ENCODE data around the gene GPHN. TPM values are rescaled to one million over a fixed set of nuclear protein-coding genes. Genes with fewer than 3 reads are reported as not detected.

GPHN gene
- total RNA-seq, 2 experiments from 2014 or later = 10.0 to 10.7 TPM

GRCh38 chr14:66514213-66514612 is 6.3 kb downstream of the GPHN start:
- Histone ChIP-seq H3K4me1 (ENCODE audit: insufficient read depth, low read length) (peaks cover 4% of the 10 kb centered on the region), H3K36me3 (ENCODE audit: insufficient read depth, low read length) (no peaks in the 10 kb centered on the region), H3K9me3 (ENCODE audit: control insufficient read depth in 1 of 2, insufficient read depth in 1 of 2, low read length in 2 of 2) (no peaks in the 10 kb centered on the region), H3K4me3 (ENCODE audit: low read length) (no peak overlapping the region), H3K27ac (ENCODE audit: low read depth in 1 of 2, low read length in 2 of 2) (no peak overlapping the region), H3K27me3 (ENCODE audit: control insufficient read depth in 1 of 2, insufficient read depth in 2 of 2, low read length in 2 of 2) (no peaks in the 10 kb centered on the region)
- no peak for DNase-seq
- peaks cover under 1% of the 10 kb centered on the region for H3K36me3 Mint-ChIP-seq (ENCODE audit: low read depth)
- H3K27me3 Mint-ChIP-seq = no peaks in the 10 kb centered on the region
- no peaks in the 10 kb centered on the region for H3K9me3 Mint-ChIP-seq
- no peak for ATAC-seq (ENCODE audit: poor library complexity)
- intact Hi-C loops (cut with DNase I, micrococcal nuclease) = no loop called here
- H3K4me3 Mint-ChIP-seq = no peak overlapping the region
- H3K4me1 Mint-ChIP-seq (ENCODE audit: low read depth) = peaks cover 35% of the 10 kb centered on the region
- ChIA-PET POLR2A (no interaction called here), CTCF (interaction anchor here (1.4 kb wide), 1 partner anchor 9 kb away, joined by 3 read pairs; no protein-coding TSS in a partner anchor)
- TF ChIP-seq CTCF (IDR thresholded peaks at IDR 0.05) = no peak
- no peak overlapping the region for H3K27ac Mint-ChIP-seq

DNA sequence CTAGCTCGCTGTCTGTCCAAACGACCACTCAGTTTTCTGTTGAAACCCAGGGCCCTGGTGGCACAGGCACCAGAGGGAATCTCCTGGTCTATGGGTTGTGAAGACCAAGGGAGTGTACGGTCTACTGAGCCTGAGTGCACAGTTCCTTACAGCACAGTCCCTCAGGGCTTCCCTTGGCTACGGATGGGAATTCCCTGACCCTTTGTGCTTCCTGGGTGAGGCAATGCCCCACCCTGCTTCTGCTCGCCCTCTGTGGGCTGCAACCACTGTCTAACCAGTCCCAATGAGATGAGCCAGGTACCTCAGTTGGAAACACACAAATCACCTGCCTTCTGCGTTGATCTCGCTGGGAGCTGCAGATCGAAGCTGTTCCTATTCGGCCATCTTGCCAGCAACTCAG is 22.6 kb downstream of the GPHN start:
- Histone ChIP-seq H3K4me3 (ENCODE audit: low read length) (no peak overlapping the region), H3K27me3 (ENCODE audit: control insufficient read depth in 1 of 2, insufficient read depth in 2 of 2, low read length in 2 of 2) (no peaks in the 10 kb centered on the region), H3K36me3 (ENCODE audit: insufficient read depth, low read length) (no peaks in the 10 kb centered on the region), H3K27ac (ENCODE audit: low read depth in 1 of 2, low read length in 2 of 2) (no peak overlapping the region), H3K4me1 (ENCODE audit: insufficient read depth, low read length) (no peaks in the 10 kb centered on the region), H3K9me3 (ENCODE audit: control insufficient read depth in 1 of 2, insufficient read depth in 1 of 2, low read length in 2 of 2) (no peaks in the 10 kb centered on the region)
- H3K36me3 Mint-ChIP-seq (ENCODE audit: low read depth) = no peaks in the 10 kb centered on the region
- H3K27ac Mint-ChIP-seq = no peak overlapping the region
- H3K4me3 Mint-ChIP-seq = no peak overlapping the region
- ChIA-PET CTCF (interaction anchor here (0.7 kb wide), 1 partner anchor 384 kb away, joined by 3 read pairs; no protein-coding TSS in a partner anchor), POLR2A (no interaction called here)
- no peak for TF ChIP-seq CTCF (IDR thresholded peaks at IDR 0.05)
- peaks cover 44% of the 10 kb centered on the region for H3K4me1 Mint-ChIP-seq (ENCODE audit: low read depth)
- H3K9me3 Mint-ChIP-seq = no peaks in the 10 kb centered on the region
- no peaks in the 10 kb centered on the region for H3K27me3 Mint-ChIP-seq
- DNase-seq (no peak), ATAC-seq (ENCODE audit: poor library complexity) (no peak)
- intact Hi-C loops (cut with DNase I, micrococcal nuclease) = no loop called here

GRCh38 chr14:66539034-66539433 is 31.1 kb downstream of the GPHN start:
- no peaks in the 10 kb centered on the region for H3K36me3 ChIP-seq (ENCODE audit: insufficient read depth, low read length)
- intact Hi-C loops (cut with DNase I, micrococcal nuclease) = no loop called here
- H3K9me3 ChIP-seq (ENCODE audit: control insufficient read depth in 1 of 2, insufficient read depth in 1 of 2, low read length in 2 of 2) = no peaks in the 10 kb centered on the region
- ChIA-PET CTCF (interaction anchor here (0.7 kb wide), 1 partner anchor 1914 kb away, joined by 3 read pairs; no protein-coding TSS in a partner anchor), POLR2A (no interaction called here)
- DNase-seq = peak in 3 of 14 experiments; percentile 1 to 34 (median 2)
- H3K27me3 ChIP-seq (ENCODE audit: control insufficient read depth in 1 of 2, insufficient read depth in 2 of 2, low read length in 2 of 2) = no peaks in the 10 kb centered on the region
- H3K27ac ChIP-seq (ENCODE audit: low read depth in 1 of 2, low read length in 2 of 2) = no peak overlapping the region
- Mint-ChIP-seq H3K27ac (no peak overlapping the region), H3K9me3 (no peaks in the 10 kb centered on the region), H3K4me1 (ENCODE audit: low read depth) (peaks cover 32% of the 10 kb centered on the region), H3K4me3 (no peak overlapping the region), H3K27me3 (no peaks in the 10 kb centered on the region), H3K36me3 (ENCODE audit: low read depth) (no peaks in the 10 kb centered on the region)
- no peak for ATAC-seq (ENCODE audit: poor library complexity)
- no peaks in the 10 kb centered on the region for H3K4me1 ChIP-seq (ENCODE audit: insufficient read depth, low read length)
- H3K4me3 ChIP-seq (ENCODE audit: low read length) = no peak overlapping the region
- no peak for TF ChIP-seq CTCF (IDR thresholded peaks at IDR 0.05)
